Prostate gland (tissue), 2 donors: ENCODE data around the gene CDK5RAP2.

Source experiments
- CTCF ChIP-seq, 4 experiments: fragments of 200-600 bp in 2 of 4; fragments of 450-650 bp in 2 of 4; sonication (generic) in 2 of 4; IDR thresholded peaks; 1 replicate in 3 of 4; 2 replicates in 1 of 4; pipeline ENCODE4 v1.5.1; 2016 to 2019; ENCODE audit warnings: antibody characterized with exemption in 4 of 4, mild to moderate bottlenecking in 2 of 4, moderate library complexity in 2 of 4
- POLR2A ChIP-seq: fragments of 450-650 bp; IDR thresholded peaks from one replicate; pipeline ENCODE4 v1.6.1; 2016; ENCODE audit warnings: antibody characterized with exemption, mild to moderate bottlenecking

GRCh38 chr9:120477534-120478001 is 102.4 kb downstream of the CDK5RAP2 start:
- TF ChIP-seq CTCF (IDR thresholded peaks at IDR 0.05) (peak; percentile 59 to 87 (median 76)), POLR2A (no peak)
